Measurements from ENCODE around the gene ALDH4A1. TPM values are rescaled to one million over a fixed set of nuclear protein-coding genes. Genes with fewer than 3 reads are reported as not detected.
A peak's percentile ranks its signal among the peaks of the same experiment; 100 is the strongest.

The ALDH4A1 gene
- total RNA-seq, 1 donor from 2014 or later: 18.8 TPM

DNA sequence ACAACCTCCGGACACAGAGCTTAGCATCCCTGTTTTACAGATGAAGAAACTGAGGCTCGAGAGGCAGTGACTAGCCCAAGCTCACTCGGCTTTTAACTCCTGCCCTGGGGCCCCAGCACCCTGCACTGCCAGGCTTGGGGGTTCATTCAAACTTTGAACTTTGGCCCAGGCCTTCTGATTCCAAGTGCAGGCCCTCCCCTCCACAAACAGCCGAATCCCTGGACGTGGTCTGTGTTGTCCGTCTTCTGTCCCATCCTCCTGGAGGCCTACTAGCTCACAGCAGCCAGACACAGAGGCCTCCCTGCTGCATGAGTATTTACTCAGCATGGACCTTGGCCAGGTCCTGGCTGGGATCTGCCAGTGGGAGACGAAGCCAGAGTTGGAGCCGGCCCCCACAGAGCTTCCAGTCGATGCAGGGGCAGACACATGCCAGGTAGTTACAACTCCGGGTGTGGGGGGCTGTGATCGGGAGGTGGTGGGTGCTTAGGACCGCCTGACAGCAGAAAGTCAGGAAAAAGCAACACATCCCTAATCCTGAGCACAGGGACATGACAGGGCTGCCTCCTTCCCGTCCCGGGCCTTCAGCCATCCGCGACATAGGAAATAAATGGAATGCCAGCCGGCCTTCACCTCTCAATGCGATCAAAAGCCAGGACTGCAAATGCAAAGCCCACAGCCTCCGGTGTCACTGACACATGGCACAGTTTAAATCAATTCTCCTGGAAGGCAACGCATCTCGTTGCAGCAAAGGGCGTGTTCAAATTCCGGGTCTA, 46.7 kb upstream of the ALDH4A1 start:
- no peak for TF ChIP-seq CTCF (IDR thresholded peaks at IDR 0.05; ENCODE audit: insufficient read depth, low read length, poor library complexity, severe bottlenecking)
- Histone ChIP-seq H3K36me3 (ENCODE audit: control insufficient read depth, insufficient read depth, low read length) (no peaks in the 10 kb centered on the region), H3K27me3 (ENCODE audit: control insufficient read depth, insufficient read depth, low read length) (no peaks in the 10 kb centered on the region), H3K4me3 (ENCODE audit: low read depth, low read length) (no peak overlapping the region)
- no peak for DNase-seq (ENCODE audit: low read depth)

DNA sequence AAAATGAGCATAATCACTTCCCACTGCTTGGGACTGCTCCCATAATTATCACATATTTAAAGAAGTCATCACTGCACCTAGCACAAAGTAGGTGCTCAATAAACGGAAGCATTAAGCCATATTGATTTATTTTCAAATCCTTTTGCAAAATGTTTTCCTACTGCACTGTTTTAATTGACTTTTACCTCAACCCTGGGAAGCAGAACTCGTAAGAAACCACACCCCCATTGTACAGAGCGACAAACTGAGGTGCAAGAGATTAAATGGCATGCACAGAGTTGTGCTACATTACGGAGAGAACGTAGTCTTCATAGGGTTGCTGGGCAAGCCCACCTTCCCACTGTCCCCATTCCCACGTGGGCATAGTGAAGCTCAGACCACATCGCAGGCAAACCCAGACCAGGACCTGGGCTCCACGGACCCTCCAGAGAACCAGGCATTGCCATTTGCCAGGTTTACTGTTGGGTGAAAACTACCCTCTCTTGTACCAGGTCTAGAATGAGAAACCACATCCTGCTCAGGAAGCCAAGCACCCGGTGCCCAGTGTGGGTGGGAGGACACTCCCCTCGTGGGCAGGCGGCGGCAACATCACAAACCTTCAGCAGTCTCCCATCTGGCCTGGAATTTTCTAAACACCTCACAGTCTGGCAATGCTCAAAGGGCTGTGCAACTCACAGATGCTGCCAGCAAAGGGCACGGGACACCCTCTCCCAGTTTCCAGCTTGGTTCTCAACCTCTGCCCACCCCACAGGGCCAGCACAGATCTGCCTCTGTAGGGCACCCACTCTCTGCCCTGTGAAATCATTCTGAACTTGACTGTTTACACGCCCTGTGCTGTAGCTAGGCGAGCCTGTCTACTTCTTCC, 45.9 kb upstream of the ALDH4A1 start:
- peak; percentile 68 for DNase-seq (ENCODE audit: low read depth)
- H3K27me3 ChIP-seq (ENCODE audit: control insufficient read depth, insufficient read depth, low read length): no peaks in the 10 kb centered on the region
- TF ChIP-seq CTCF (IDR thresholded peaks at IDR 0.05; ENCODE audit: insufficient read depth, low read length, poor library complexity, severe bottlenecking): no peak
- H3K36me3 ChIP-seq (ENCODE audit: control insufficient read depth, insufficient read depth, low read length): no peaks in the 10 kb centered on the region
- H3K4me3 ChIP-seq (ENCODE audit: low read depth, low read length): no peak overlapping the region

- DNase-seq (ENCODE audit: low read depth): no peak
- no peaks in the 10 kb centered on the region for H3K36me3 ChIP-seq (ENCODE audit: control insufficient read depth, insufficient read depth, low read length)
- no peaks in the 10 kb centered on the region for H3K27me3 ChIP-seq (ENCODE audit: control insufficient read depth, insufficient read depth, low read length)
- H3K4me3 ChIP-seq (ENCODE audit: low read depth, low read length): no peak overlapping the region
- no peak for TF ChIP-seq CTCF (IDR thresholded peaks at IDR 0.05; ENCODE audit: insufficient read depth, low read length, poor library complexity, severe bottlenecking)
These were observed 45.2 kb upstream of the ALDH4A1 start for GRCh38 chr1:18947570-18947969.

- no peak for DNase-seq (ENCODE audit: low read depth)
- H3K36me3 ChIP-seq (ENCODE audit: control insufficient read depth, insufficient read depth, low read length): no peaks in the 10 kb centered on the region
- no peak overlapping the region for H3K4me3 ChIP-seq (ENCODE audit: low read depth, low read length)
- H3K27me3 ChIP-seq (ENCODE audit: control insufficient read depth, insufficient read depth, low read length): no peaks in the 10 kb centered on the region
- TF ChIP-seq CTCF (IDR thresholded peaks at IDR 0.05; ENCODE audit: insufficient read depth, low read length, poor library complexity, severe bottlenecking): no peak
These were observed 44.4 kb upstream of the ALDH4A1 start for GRCh38 chr1:18946550-18947381.

DNA sequence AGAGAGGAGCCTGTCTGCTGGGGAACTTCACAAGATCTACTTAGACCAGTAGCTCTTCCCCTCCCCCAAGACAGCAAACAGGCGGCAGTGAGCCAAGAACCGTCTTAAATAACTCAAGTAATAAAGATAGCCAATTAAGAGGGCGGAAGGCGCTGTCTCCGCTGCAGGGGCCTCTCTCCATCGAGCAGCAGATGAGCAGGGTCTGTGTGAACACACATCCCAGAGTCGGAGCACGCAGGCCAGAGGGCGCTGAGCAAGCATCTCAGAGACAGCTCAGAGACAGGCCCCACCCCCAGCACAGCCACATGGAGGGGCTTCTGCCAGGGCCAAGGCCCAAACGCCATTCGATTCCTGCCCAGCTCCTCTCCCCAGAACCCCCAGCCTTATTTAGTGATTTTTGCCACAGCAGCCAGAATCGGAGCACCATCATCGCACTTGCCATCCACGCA, 43.1 kb upstream of the ALDH4A1 start:
- Histone ChIP-seq H3K4me3 (ENCODE audit: low read depth, low read length) (no peak overlapping the region), H3K27me3 (ENCODE audit: control insufficient read depth, insufficient read depth, low read length) (no peaks in the 10 kb centered on the region), H3K36me3 (ENCODE audit: control insufficient read depth, insufficient read depth, low read length) (no peaks in the 10 kb centered on the region)
- DNase-seq (ENCODE audit: low read depth): no peak
- no peak for TF ChIP-seq CTCF (IDR thresholded peaks at IDR 0.05; ENCODE audit: insufficient read depth, low read length, poor library complexity, severe bottlenecking)
